Measurements from ENCODE around the gene ZNF277.

The ZNF277 gene

GRCh38 chr7:112260911-112261310 lies 54.4 kb downstream of the ZNF277 start:
- Histone ChIP-seq H3K27ac (ENCODE audit: low read depth, low read length) (no peak overlapping the region), H3K9me2 (replicated peaks; ENCODE audit: insufficient read depth, low read length) (no peaks in the 10 kb centered on the region), H4K20me1 (ENCODE audit: low read depth, low read length) (0 out of 2 replicates have a peak, but pooled peaks cover 3% of the 10 kb centered on the region), H3K27me3 (ENCODE audit: low read length) (no peaks in the 10 kb centered on the region), H3K4me3 (ENCODE audit: insufficient read depth, low read length, poor library complexity, severe bottlenecking) (no peak overlapping the region), H3F3A (ENCODE audit: insufficient read depth) (no peaks in the 10 kb centered on the region), H3K79me2 (ENCODE audit: insufficient read depth, low read length) (no peaks in the 10 kb centered on the region), H2AFZ (ENCODE audit: low read depth, low read length, severe bottlenecking) (no peak overlapping the region), H3K9me3 (ENCODE audit: insufficient read depth, low read length) (no peaks in the 10 kb centered on the region), H3K4me2 (ENCODE audit: low read depth, low read length, poor library complexity, severe bottlenecking) (no peak overlapping the region), H3K9ac (ENCODE audit: low read length) (no peak overlapping the region), H3K36me3 (ENCODE audit: low read length) (no peaks in the 10 kb centered on the region)
- TF ChIP-seq CTCF (IDR thresholded peaks at IDR 0.05; ENCODE audit: insufficient read depth, low read length, poor library complexity, severe bottlenecking) (no peak), EZH2phosphoT487 (conservative IDR thresholded peaks at IDR 0.05; ENCODE audit: low read length) (no peak)

GRCh38 chr7:112262036-112262435 lies 55.5 kb downstream of the ZNF277 start:
- Histone ChIP-seq H3K9me3 (ENCODE audit: insufficient read depth, low read length) (no peaks in the 10 kb centered on the region), H3K27ac (ENCODE audit: low read depth, low read length) (no peak overlapping the region), H4K20me1 (ENCODE audit: low read depth, low read length) (0 out of 2 replicates have a peak, but pooled peaks cover 3% of the 10 kb centered on the region), H3K27me3 (ENCODE audit: low read length) (no peaks in the 10 kb centered on the region), H3K79me2 (ENCODE audit: insufficient read depth, low read length) (no peaks in the 10 kb centered on the region), H3K4me2 (ENCODE audit: low read depth, low read length, poor library complexity, severe bottlenecking) (no peak overlapping the region), H3K9me2 (replicated peaks; ENCODE audit: insufficient read depth, low read length) (no peaks in the 10 kb centered on the region), H3F3A (ENCODE audit: insufficient read depth) (no peaks in the 10 kb centered on the region), H2AFZ (ENCODE audit: low read depth, low read length, severe bottlenecking) (no peak overlapping the region), H3K36me3 (ENCODE audit: low read length) (no peaks in the 10 kb centered on the region), H3K4me3 (ENCODE audit: insufficient read depth, low read length, poor library complexity, severe bottlenecking) (no peak overlapping the region), H3K9ac (ENCODE audit: low read length) (no peak overlapping the region)
- TF ChIP-seq CTCF (IDR thresholded peaks at IDR 0.05; ENCODE audit: insufficient read depth, low read length, poor library complexity, severe bottlenecking), result no peak
- no peak for TF ChIP-seq EZH2phosphoT487 (conservative IDR thresholded peaks at IDR 0.05; ENCODE audit: low read length)

- Histone ChIP-seq H3K27ac (ENCODE audit: low read depth, low read length) (no peak overlapping the region), H3K4me3 (ENCODE audit: insufficient read depth, low read length, poor library complexity, severe bottlenecking) (no peak overlapping the region), H3K9me3 (ENCODE audit: insufficient read depth, low read length) (no peaks in the 10 kb centered on the region), H3K36me3 (ENCODE audit: low read length) (no peaks in the 10 kb centered on the region), H3K27me3 (ENCODE audit: low read length) (no peaks in the 10 kb centered on the region), H3K4me2 (ENCODE audit: low read depth, low read length, poor library complexity, severe bottlenecking) (no peak overlapping the region), H2AFZ (ENCODE audit: low read depth, low read length, severe bottlenecking) (no peak overlapping the region), H3F3A (ENCODE audit: insufficient read depth) (no peaks in the 10 kb centered on the region), H3K9ac (ENCODE audit: low read length) (no peak overlapping the region), H4K20me1 (ENCODE audit: low read depth, low read length) (0 out of 2 replicates have a peak, but pooled peaks cover 3% of the 10 kb centered on the region), H3K9me2 (replicated peaks; ENCODE audit: insufficient read depth, low read length) (no peaks in the 10 kb centered on the region), H3K79me2 (ENCODE audit: insufficient read depth, low read length) (no peaks in the 10 kb centered on the region)
- TF ChIP-seq CTCF (IDR thresholded peaks at IDR 0.05; ENCODE audit: insufficient read depth, low read length, poor library complexity, severe bottlenecking) (no peak), EZH2phosphoT487 (conservative IDR thresholded peaks at IDR 0.05; ENCODE audit: low read length) (no peak)
Observed at GRCh38 chr7:112262855-112263487, 56.5 kb downstream of the ZNF277 start.
